ENCODE data around the gene MOV10. TPM values are rescaled to one million over a fixed set of nuclear protein-coding genes. Genes with fewer than 3 reads are reported as not detected.

The MOV10 gene
- total and polyA plus RNA-seq, 10 of the 15 experiments (the other 5 are each of a cell fraction or from before 2014, with no cell fraction given) = 21.0 to 80.3 (median 49.8) TPM

GRCh38 chr1:112700290-112701226 is 26.1 kb downstream of the MOV10 start (continued):
- TF ChIP-seq, protein P1, sequence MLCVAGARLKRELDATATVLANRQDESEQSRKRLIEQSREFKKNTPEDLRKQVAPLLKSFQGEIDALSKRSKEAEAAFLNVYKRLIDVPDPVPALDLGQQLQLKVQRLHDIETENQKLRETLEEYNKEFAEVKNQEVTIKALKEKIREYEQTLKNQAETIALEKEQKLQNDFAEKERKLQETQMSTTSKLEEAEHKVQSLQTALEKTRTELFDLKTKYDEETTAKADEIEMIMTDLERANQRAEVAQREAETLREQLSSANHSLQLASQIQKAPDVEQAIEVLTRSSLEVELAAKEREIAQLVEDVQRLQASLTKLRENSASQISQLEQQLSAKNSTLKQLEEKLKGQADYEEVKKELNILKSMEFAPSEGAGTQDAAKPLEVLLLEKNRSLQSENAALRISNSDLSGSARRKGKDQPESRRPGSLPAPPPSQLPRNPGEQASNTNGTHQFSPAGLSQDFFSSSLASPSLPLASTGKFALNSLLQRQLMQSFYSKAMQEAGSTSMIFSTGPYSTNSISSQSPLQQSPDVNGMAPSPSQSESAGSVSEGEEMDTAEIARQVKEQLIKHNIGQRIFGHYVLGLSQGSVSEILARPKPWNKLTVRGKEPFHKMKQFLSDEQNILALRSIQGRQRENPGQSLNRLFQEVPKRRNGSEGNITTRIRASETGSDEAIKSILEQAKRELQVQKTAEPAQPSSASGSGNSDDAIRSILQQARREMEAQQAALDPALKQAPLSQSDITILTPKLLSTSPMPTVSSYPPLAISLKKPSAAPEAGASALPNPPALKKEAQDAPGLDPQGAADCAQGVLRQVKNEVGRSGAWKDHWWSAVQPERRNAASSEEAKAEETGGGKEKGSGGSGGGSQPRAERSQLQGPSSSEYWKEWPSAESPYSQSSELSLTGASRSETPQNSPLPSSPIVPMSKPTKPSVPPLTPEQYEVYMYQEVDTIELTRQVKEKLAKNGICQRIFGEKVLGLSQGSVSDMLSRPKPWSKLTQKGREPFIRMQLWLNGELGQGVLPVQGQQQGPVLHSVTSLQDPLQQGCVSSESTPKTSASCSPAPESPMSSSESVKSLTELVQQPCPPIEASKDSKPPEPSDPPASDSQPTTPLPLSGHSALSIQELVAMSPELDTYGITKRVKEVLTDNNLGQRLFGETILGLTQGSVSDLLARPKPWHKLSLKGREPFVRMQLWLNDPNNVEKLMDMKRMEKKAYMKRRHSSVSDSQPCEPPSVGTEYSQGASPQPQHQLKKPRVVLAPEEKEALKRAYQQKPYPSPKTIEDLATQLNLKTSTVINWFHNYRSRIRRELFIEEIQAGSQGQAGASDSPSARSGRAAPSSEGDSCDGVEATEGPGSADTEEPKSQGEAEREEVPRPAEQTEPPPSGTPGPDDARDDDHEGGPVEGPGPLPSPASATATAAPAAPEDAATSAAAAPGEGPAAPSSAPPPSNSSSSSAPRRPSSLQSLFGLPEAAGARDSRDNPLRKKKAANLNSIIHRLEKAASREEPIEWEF (IDR thresholded peaks at IDR 0.05; ENCODE audit: insufficient replicate concordance, low read depth, low read length) = no peak
- TF ChIP-seq SREBF1 (IDR thresholded peaks at IDR 0.05; ENCODE audit: low read length) (no peak), ETV6 (conservative IDR thresholded peaks at IDR 0.05 in 1 of 2, IDR thresholded peaks at IDR 0.05 in 1 of 2; ENCODE audit: borderline replicate concordance in 1 of 2, low read depth in 1 of 2) (no peak), HDAC6 (IDR thresholded peaks at IDR 0.05; ENCODE audit: unreplicated experiment) (no peak), IKZF2 (IDR thresholded peaks at IDR 0.05) (peak in 1 of 2 experiments; percentile 57; a peak in 3 of 4 replicates), BCLAF1 (IDR thresholded peaks at IDR 0.05) (no peak), ZNF622 (IDR thresholded peaks at IDR 0.05) (no peak), MTA2 (IDR thresholded peaks at IDR 0.05; ENCODE audit: low read depth) (peak; percentile 54), JUNB (IDR thresholded peaks at IDR 0.05) (peak; percentile 50), BHLHE40 (IDR thresholded peaks at IDR 0.05; ENCODE audit: borderline replicate concordance in 1 of 2, low read depth in 2 of 2, low read length in 1 of 2) (peak in 1 of 2 experiments; percentile 37; a peak in 1 of 4 replicates), CTCF (IDR thresholded peaks at IDR 0.05 in 2 of 3, conservative IDR thresholded peaks at IDR 0.05 in 1 of 3; ENCODE audit: control insufficient read depth in 2 of 3, extremely low read depth in 1 of 3, insufficient read depth in 1 of 3, low read depth in 3 of 3, low read length in 3 of 3) (peak in 1 of 3 experiments; percentile 11; a peak in 1 of 6 replicates), BCL3 (IDR thresholded peaks at IDR 0.05; ENCODE audit: borderline replicate concordance, insufficient read depth, low read depth, low read length, poor library complexity, severe bottlenecking) (peak; percentile 55), SP1 (IDR thresholded peaks at IDR 0.05; ENCODE audit: low read depth, low read length) (no peak)
- TF ChIP-seq, protein P2, sequence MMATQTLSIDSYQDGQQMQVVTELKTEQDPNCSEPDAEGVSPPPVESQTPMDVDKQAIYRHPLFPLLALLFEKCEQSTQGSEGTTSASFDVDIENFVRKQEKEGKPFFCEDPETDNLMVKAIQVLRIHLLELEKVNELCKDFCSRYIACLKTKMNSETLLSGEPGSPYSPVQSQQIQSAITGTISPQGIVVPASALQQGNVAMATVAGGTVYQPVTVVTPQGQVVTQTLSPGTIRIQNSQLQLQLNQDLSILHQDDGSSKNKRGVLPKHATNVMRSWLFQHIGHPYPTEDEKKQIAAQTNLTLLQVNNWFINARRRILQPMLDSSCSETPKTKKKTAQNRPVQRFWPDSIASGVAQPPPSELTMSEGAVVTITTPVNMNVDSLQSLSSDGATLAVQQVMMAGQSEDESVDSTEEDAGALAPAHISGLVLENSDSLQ (IDR thresholded peaks at IDR 0.05) = 0 out of 2 replicates have a peak, but pooled peaks have one; percentile 29

Measured in GM12878 (cell line).